ENCODE measurements around the gene CADM1.

Gene CADM1

GRCh38 chr11:115363426-115363825, 140.8 kb downstream of the CADM1 start:
- no peak overlapping the region for H3K4me3 ChIP-seq (ENCODE audit: low read depth, low read length)

- no peak overlapping the region for H3K4me3 ChIP-seq (ENCODE audit: low read depth, low read length)
Observed at GRCh38 chr11:115362997-115363396, 141.2 kb downstream of the CADM1 start.

- no peak overlapping the region for H3K4me3 ChIP-seq (ENCODE audit: low read depth, low read length)
Observed at GRCh38 chr11:115361025-115361424, 143.2 kb downstream of the CADM1 start.

- H3K4me3 ChIP-seq (ENCODE audit: low read depth, low read length), result no peak overlapping the region
Observed at GRCh38 chr11:115360186-115360824, 143.9 kb downstream of the CADM1 start.

- H3K4me3 ChIP-seq (ENCODE audit: low read depth, low read length), result no peak overlapping the region
Observed at GRCh38 chr11:115357066-115357465, 147.1 kb downstream of the CADM1 start.

- H3K4me3 ChIP-seq (ENCODE audit: low read depth, low read length), result no peak overlapping the region
Observed at GRCh38 chr11:115352805-115353485, 151.3 kb downstream of the CADM1 start.

- no peak overlapping the region for H3K4me3 ChIP-seq (ENCODE audit: low read depth, low read length)
Observed at GRCh38 chr11:115349335-115350017, 154.7 kb downstream of the CADM1 start.

- no peak overlapping the region for H3K4me3 ChIP-seq (ENCODE audit: low read depth, low read length)
Observed at GRCh38 chr11:115348416-115348815, 155.8 kb downstream of the CADM1 start.

- no peak overlapping the region for H3K4me3 ChIP-seq (ENCODE audit: low read depth, low read length)
Observed at GRCh38 chr11:115347106-115347505, 157.1 kb downstream of the CADM1 start.

GRCh38 chr11:115345840-115346239, 158.4 kb downstream of the CADM1 start:
- H3K4me3 ChIP-seq (ENCODE audit: low read depth, low read length), result no peak overlapping the region

GRCh38 chr11:115345361-115345760, 158.9 kb downstream of the CADM1 start:
- no peak overlapping the region for H3K4me3 ChIP-seq (ENCODE audit: low read depth, low read length)

- H3K4me3 ChIP-seq (ENCODE audit: low read depth, low read length), result no peak overlapping the region
Observed at GRCh38 chr11:115344846-115345245, 159.4 kb downstream of the CADM1 start.

GRCh38 chr11:115342142-115342541, 162.1 kb downstream of the CADM1 start:
- H3K4me3 ChIP-seq (ENCODE audit: low read depth, low read length), result no peak overlapping the region

- H3K4me3 ChIP-seq (ENCODE audit: low read depth, low read length), result no peak overlapping the region
Observed at GRCh38 chr11:115340874-115341273, 163.3 kb downstream of the CADM1 start.

- no peak overlapping the region for H3K4me3 ChIP-seq (ENCODE audit: low read depth, low read length)
Observed at GRCh38 chr11:115338476-115338875, 165.7 kb downstream of the CADM1 start.

GRCh38 chr11:115334932-115335788, 169.1 kb downstream of the CADM1 start:
- H3K4me3 ChIP-seq (ENCODE audit: low read depth, low read length), result no peak overlapping the region

- H3K4me3 ChIP-seq (ENCODE audit: low read depth, low read length), result no peak overlapping the region
Observed at GRCh38 chr11:115333949-115334348, 170.3 kb downstream of the CADM1 start.

GRCh38 chr11:115333121-115333520, 171.1 kb downstream of the CADM1 start:
- H3K4me3 ChIP-seq (ENCODE audit: low read depth, low read length), result no peak overlapping the region

GRCh38 chr11:115330684-115331482, 173.3 kb downstream of the CADM1 start:
- no peak overlapping the region for H3K4me3 ChIP-seq (ENCODE audit: low read depth, low read length)

GRCh38 chr11:115326526-115326925, 177.7 kb downstream of the CADM1 start:
- no peak overlapping the region for H3K4me3 ChIP-seq (ENCODE audit: low read depth, low read length)
